NCI-H146 treated with DMSO at 0.1 percent for 48 hours (cell line): ENCODE data around the gene SLC25A45.
"Not testable (repeated sequence)": the region's sequence is repeated elsewhere in the genome, so short reads cannot be mapped to it uniquely, and the experiment has no call there.

Experiments used
- DNase-seq: peaks from one replicate; lab custom pipeline; 2025; ENCODE audit not compliant: unreplicated experiment; lab: John Stamatoyannopoulos, UW

Gene SLC25A45

DNA sequence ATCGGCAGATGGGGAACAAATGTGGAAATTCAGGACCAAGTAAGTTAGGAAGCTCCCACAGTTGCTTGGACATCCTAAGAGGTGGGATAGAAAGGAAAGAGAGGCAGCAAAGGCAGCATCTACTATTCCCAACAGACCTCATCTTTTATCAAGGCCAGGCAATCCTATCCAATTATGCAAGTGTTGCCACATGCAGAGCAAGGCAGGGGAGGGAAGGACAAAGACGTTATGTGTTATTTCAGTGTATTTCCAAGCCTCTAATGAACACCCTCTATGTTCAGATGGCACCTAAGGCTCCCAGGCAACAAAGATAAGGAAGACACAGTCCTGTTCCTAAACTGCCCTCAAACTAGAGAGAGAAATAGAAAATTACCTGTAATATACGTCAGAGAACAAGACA is 18.7 kb downstream of the SLC25A45 start:
- DNase-seq: no peak

DNA sequence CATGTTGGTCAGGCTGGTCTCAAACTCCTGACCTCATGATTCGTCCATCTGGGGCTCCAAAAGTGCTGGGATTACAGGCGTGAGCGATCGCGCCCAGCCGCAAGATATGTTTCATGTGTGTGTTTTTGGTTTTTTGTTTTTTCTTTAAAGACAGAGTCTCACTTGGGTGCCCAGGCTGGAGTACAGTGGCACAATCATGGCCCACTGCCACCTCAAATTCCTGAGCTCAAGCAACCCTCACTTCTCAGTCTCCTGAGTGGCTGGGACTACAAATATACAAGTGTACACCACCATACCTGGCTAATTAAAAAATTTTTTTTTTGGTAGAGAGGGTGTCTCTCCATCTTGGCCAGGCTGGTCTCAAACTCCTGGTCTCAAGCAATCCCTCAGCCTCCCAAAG is 19.5 kb downstream of the SLC25A45 start:
- DNase-seq: no peak

DNA sequence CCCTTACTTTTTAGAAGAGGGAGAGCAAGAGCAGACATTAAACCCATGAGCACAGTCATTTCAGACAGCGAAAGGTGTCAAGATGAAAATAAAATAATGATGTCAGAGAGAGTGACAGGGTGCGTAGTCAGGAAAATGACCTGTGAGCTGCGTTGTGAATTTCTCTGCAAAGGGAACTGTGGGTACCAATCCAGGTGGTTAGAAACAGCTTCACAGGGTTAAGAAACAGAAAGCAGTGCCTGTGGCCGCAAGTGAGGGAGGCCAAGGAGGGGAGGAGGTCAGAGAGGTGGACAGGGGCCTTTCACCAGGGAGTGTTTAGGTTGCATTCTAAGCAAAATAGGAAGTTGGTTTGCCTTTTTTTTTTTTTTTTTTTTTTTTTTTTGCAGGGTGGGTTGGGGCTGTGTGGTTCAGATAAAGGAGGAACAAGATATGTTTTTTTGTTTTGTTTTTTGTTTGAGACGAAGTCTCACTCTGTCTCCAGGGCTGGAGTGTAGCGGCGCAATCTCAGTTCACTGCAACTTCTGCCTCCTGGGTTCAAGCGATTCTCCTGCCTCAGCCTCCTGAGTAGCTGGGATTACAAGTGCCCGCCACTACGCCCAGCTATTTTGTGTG is 20.0 kb downstream of the SLC25A45 start:
- no peak for DNase-seq

DNA sequence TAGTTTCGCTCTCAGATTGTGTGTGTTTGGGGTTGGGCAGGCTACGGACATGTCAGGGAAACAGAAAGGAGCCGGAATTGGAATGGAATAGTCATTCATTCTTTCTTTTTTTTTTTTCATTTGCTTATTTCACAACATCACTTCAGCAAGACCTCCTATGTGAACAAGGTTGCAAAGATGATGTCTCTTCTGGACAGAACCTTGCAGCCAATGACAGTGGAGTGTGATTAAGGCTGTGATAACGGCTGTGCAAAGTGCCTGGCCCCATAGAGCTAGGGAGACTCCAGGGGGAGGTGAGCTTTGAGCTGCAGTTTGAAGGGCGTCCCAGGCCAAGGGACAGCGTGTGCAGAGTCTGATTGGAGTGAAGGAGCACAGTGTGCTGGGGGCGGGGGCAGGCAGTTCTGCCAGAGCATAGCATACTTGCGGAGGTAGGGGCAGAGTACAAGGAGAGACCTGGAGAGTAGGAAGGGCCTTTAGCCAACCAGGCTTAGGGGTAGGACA is 24.5 kb downstream of the SLC25A45 start:
- DNase-seq: no peak

DNA sequence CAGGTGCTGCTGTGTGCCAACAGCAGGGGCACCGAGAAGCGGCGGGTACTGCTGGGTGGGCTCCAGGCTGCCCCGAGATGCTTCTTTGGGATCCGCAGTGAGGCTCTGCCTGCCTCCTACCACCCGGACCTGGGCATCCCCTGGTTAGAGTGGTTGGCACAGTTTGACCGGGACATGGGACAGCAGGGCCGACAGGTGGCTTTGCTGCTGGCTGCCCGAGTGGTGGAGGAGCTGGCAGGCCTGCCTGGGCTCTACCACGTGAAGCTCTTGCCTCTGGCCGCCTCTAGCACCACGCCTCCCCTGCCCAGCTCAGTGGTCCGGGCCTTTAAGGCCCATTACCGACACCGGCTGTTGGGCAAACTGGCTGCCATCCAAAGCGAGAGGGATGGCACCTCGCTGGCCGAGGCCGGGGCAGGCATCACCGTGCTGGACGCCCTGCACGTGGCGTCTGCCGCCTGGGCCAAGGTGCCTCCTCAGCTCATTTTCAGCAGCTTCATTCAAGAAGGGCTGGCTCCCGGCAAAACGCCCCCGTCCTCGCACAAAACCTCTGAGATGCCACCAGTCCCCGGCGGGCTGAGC is 26.0 kb downstream of the SLC25A45 start:
- no peak for DNase-seq

DNA sequence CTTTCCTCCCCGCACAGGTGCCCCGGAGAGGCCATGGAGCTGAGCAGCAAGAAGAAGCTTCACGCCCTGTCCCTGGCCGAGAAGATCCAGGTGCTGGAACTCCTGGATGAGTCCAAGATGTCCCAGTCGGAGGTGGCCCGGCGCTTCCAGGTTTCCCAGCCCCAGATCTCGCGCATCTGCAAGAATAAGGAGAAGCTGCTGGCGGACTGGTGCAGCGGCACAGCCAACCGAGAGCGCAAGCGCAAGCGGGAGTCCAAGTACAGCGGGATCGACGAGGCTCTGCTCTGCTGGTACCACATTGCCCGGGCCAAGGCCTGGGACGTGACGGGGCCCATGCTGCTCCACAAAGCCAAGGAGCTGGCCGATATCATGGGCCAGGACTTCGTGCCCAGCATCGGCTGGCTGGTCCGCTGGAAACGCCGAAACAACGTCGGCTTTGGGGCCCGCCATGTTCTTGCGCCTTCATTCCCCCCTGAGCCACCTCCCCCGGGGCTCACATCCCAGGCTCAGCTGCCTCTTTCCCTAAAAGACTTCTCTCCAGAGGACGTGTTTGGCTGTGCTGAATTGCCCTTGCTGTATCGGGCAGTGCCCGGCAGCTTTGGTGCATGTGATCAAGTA is 26.6 kb downstream of the SLC25A45 start:
- no peak for DNase-seq

DNA sequence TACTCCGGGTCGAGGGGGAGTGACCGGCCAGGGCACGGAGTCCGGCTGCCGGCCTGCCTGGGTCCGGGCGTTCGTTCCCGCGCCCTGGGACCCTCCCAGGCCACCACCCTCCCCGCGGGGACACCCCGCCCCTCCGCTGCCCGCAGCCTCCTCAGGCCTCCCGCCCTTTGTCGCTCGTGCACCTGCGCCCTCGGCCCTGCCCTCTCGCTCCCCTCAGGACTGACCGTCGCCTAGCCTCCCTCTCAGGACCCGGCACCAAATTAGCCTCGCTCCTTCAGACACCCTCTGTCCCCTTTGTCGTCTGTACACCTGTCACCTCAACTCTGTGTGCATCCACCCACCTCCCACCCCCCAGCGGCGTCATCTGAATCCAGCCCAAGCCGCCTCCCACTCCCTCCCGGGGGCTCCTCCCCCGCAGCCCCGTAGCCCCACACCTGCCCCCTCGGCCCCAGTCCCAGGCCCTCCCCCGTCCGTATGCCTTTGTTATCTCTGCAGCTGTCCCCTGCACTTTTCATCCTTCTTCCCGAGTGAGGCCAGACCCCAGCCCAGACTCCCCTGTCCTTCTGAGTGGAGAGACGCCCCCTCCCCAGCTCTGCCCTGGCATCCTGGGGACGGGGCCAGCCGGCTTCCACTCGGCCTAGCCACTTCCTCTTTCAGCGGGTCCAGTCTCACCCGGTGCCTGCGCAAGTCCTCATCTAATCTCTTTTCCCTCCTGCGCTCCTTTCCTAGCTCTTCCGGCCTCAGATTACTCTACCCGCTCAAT is 27.3 kb downstream of the SLC25A45 start:
- peak; percentile 80 for DNase-seq

DNA sequence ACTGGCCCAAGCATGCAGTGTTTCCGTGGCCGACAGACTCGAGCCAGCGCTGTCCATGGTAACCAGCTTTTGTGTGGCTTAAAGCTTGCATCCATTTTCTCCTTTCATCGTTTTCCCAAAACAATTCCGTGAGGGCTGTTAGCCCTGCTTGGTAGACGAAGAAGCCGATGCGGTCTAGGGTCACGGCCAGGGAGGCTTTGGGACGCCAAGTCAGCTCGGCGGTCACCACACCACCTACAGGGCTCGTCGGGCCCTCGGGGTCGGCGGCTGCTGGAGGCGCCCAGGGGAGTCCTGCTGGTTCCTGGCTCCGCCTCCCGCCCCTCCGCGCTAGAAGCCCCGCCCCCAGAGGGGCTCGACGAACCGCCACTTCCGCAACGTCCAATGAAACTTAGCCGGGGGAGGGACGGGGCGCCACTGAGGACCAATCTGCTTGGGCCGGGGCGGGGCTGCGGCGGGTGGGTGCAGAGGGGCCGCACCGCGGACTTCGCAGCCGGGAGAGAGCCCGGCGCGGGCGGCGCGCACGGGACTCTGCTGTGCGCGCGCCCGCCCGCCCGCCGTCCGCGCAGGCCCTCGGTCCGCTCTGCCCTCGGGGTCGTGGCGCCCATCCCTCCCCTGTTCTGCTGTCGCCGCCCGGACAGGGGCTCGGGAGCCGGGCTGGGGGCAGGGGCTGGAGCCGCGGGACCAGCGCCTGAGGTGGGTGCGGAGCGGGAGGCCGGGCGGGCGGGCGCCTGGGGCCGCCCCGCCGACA is 28.0 kb downstream of the SLC25A45 start, which contains the start of gene TIGD3:
Gene TIGD3 (plus strand): TSS at position 487 of the 748 bp plus-strand sequence. CDS start 1,058 bp downstream, outside the sequence.
- peak; percentile 95 for DNase-seq

DNA sequence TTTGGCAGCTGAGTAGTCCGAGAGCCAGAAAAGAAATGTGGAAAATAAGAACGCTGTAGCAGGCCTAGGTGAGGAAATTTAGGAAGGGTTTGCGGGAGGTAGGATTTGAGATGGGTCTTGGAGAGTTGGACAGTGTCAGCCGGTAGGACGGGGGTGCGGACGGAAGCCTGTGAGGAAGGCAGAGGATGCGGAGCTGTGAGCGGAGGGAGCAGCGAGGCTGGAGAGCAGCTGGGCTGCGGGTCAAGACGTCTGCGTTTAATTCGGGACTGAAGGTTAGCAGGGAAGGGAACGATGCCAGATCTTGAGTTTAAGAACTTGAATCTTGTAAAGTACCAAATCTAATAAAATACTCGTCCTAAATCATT is 28.6 kb downstream of the SLC25A45 start:
- no peak for DNase-seq

DNA sequence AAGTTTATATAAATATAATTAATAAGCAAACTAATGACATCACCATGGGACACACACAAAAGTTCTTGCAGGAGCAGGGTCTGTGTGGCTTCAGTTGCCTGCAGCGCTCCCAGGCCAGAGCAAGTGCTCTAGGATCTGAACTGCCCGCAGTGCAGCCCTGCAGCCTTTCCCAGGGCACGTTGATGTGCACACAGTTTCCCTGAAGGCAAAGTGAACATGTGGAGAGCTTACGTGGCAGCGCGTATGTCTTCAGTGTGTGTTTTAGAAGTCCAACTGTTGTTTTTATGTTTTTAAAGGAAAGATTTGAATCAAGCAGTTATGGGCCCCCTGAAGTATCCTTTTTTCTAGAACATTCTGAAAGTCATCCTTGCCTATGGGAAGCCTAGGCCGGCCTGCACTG is 29.1 kb downstream of the SLC25A45 start:
- DNase-seq: no peak

DNA sequence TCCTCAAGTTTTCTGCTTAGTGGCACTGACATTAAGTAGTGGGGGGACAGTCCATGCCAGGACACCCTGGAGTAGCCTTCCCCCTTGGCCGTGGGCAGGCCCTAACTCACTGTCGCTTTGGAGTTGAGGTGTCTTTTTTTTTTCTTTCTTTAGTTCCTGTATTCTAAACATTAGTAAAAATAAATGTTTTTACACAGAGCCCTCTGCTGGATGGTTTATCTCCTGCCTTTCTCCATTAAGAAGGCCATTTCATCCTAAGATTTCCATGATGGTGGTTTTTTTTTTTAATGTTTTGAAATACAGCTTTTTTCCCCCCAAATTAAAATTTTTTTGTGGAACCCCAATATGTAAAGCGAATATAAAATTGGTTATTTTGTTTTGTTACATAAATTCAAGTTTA is 29.7 kb downstream of the SLC25A45 start:
- DNase-seq: no peak

DNA sequence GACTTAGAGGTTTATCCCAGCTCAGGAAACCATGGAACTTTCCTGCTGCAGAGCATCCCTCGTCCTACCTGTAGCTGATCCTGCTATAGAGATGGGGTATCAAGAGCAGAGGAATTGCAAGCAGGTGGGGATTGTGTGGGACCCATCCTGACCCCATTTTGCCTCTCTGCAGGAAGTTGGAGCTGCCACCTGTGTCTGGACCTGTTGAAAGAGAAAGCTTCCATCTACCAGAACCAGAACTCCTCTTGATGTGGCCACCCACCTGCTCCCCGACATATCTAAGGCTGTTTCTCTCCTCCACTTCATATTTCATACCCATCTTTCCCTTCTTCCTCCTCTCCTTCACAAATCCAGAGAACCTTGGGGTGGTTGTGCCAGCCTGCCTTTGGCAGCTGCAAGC is 30.9 kb downstream of the SLC25A45 start:
- DNase-seq: no peak

DNA sequence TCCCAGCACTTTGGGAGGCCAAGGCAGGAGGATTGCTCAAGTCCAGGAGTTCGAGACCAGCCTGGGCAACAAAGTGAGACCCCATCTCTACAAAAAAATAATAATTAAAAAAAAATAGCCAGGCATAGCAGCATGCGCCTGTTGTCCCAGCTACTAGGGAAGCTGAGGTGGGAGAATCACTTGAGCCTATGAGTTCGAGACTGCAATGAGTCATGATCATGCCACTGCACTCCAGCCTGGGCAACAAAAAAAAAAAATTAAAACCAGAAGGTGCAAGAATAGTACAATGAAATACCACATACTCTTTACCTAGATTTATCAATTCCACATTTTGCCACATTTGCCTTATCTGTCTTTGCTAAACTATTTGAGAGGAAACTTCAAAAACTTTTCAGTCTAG is 40.6 kb downstream of the SLC25A45 start:
- no peak for DNase-seq

DNA sequence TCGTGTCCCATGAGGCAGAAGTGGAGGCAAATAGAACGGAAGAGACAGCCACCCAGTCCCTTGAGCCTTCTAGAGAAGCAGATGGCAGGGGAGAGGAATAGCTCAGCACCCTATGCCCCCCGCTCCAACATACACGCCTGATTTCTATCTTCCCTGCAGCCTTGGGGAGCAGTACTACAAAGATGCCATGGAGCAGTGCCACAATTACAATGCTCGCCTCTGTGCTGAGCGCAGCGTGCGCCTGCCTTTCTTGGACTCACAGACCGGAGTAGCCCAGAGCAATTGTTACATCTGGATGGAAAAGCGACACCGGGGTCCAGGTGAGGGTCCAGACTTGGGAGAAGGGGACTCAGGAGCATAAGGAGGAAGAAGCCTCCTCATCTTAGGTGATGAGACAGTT is 42.2 kb downstream of the SLC25A45 start:
- no peak for DNase-seq

DNA sequence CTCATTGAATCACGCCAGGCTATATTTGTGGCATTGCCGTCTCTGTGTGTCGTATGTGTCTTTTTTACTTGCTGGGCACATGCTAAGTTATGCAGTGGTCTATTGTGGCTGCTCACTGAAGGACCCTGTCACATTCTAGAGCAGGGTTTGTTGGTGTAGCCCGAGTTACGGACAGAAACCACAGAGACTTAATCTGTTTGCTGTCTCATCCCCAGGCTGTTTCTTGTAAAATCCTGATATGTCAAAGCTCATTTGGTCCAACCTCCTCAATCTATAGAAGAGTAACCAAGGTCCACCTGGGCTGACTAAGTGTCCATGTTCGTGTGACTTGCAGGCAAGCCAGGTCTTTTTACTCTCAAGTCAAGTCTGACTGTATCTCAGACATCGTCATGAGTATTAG is 43.8 kb downstream of the SLC25A45 start:
- DNase-seq: no peak

DNA sequence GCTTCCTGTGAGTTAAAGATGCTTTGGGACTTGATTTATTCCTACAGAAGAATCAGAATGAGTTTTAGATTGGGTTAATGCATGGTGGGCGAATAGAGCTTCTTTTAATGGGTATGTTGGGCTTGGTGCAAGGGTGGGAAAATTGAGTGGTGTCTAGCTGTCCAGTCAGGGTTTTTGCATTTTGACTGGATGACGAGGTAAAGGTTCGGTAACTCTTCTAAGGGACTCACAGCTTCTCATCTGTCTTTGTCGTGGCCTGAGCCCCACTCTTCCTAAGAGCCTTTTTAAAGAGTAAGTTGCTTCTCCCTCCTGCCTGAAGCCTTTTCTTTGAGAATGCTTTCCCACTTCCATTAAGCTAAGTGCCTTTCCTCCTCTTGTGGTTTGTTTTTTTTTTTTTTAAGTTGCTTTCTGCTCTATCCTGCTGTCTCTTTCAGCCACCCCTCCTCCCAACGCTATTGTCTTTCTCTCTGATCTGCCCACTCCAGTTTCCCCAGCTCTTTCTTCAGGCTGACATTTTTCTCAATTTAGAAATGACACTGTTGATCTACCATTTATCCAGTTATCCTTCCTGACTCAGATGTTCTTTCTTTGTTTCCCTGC is 47.6 kb downstream of the SLC25A45 start:
- no peak for DNase-seq

DNA sequence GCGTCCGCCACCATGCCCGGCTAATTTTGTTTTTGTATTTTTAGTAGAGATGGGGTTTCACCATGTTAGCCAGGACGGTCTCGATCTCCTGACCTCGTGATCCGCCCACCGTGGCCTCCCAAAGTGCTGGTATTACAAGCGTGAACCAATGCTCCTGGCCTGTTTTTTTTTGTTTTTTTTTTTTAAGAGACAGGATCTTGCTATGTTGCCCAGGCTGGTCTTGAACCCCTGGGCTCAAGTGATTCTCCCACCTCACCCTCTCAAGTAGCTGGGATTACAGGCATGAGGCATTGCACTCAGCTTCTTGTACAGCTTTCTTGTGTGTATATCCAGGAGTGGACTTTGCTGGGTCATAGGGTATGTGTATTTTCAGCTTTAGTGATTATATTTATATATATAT is 49.9 kb downstream of the SLC25A45 start:
- not testable (repeated sequence) for DNase-seq

DNA sequence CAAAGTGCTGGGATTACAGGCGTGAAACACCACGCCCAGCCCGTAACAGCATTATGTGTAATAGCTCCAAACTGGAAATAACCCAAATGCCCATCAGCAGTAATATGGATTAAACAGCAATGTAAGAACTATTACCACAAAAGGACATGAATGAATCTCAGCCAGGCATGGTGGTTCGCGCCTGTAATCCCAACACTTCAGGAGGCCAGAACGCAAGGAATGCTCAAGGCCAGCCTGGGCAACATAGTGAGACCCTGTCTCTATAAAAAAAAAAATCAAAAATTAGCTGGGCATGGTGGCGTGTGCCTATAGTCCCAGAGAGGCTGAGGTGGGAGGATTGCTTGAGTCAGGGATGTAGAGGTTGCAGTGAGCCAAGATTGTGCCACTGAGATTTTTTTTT is 51.9 kb downstream of the SLC25A45 start:
- no peak for DNase-seq

DNA sequence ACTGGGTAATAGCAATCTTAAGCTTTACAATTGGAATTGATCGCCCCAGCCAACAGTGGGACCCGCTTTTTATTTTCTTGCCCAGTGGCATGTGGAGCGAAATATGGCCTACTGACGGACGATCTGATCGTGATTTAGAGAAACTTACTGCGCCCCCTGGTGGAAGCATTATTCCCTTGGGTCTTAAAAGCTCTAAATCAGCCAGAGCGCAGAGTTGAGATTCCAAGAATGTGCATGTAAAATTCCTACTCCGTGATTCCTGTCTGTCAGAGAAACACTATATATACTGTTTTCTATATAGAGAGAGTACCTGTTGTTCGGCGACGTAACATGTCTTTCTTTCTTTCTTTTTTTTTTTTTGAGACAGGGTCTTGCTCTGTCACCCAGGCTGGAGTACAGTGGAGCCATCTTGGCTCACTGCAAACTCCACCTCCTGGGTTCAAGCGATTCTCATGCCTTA is 52.5 kb downstream of the SLC25A45 start:
- peak; percentile 76 for DNase-seq

DNA sequence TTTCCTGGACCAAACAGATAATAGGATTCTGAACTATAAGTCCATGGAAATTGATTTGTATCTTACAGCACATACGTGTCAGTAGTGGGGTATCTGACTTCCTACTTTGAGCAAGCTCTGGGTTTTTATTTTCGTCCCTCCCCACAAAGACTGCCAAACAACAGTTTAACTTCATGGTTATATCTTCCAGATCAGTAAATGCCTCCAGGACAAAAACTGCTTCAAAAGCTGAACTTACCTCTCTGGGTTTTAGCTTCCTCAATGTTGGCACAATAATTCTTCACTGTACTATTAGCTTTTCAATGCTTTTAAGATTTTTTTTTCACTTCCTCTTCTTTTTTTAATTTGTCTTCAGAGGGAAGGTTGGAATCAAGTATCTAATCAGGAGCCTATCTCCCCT is 53.0 kb downstream of the SLC25A45 start:
- no peak for DNase-seq

DNA sequence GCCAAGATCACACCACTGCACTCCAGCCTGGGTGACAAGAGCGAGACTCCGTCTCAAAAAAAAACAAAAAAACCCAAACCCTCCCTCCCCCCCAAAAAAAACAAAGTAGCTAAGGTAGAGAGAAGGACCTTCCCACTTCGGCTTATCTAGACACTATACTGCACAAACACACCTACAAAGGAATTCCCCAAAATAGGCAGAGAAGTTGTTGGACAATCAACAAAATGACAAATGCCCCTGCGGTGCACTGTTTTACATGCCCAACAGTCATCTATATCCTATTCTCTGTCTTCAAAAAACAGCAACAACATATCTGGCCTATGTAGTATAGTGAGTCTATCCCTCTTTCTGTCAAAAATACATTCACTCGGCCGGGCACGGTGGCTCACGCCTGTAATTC is 55.4 kb downstream of the SLC25A45 start:
- no peak for DNase-seq
